ENCODE measurements around the gene TBC1D22A. TPM values are rescaled to one million over a fixed set of nuclear protein-coding genes. Genes with fewer than 3 reads are reported as not detected.

Gene TBC1D22A
- total and polyA plus RNA-seq, 2 experiments from 2014 or later, result 15.3 to 19.8 TPM

GRCh38 chr22:47054231-47055072 is 292.0 kb downstream of the TBC1D22A start:
- no peaks in the 10 kb centered on the region for H4K20me1 ChIP-seq (ENCODE audit: insufficient read depth, poor library complexity, severe bottlenecking)
- H3K9me3 ChIP-seq (ENCODE audit: low read depth), result no peaks in the 10 kb centered on the region
- no peak overlapping the region for H2AFZ ChIP-seq
- DNase-seq (ENCODE audit: low spot score), result no peak
- no peaks in the 10 kb centered on the region for H3K27me3 ChIP-seq
- no peaks in the 10 kb centered on the region for H3K4me1 ChIP-seq (ENCODE audit: insufficient read depth)
- H3K27ac ChIP-seq, result no peak overlapping the region
- H3K4me2 ChIP-seq, result no peak overlapping the region
- no peak for TF ChIP-seq EZH2 (IDR thresholded peaks at IDR 0.05; ENCODE audit: borderline replicate concordance)
- no peak for TF ChIP-seq EZH2phosphoT487 (IDR thresholded peaks at IDR 0.05; ENCODE audit: low read depth, severe bottlenecking, unreplicated experiment)
- no peak for TF ChIP-seq CTCF (IDR thresholded peaks at IDR 0.05; ENCODE audit: poor library complexity)
- no peaks in the 10 kb centered on the region for H3K36me3 ChIP-seq (replicated peaks; ENCODE audit: insufficient read depth, low read depth)
- no peak overlapping the region for H3K4me3 ChIP-seq
- WGBS (ENCODE audit: low lambda C conversion rate, missing lambda C conversion rate), result 95% methylated on average over 28 of the region's 28 CpGs
- H3K9me2 ChIP-seq (replicated peaks; ENCODE audit: insufficient read depth), result no peaks in the 10 kb centered on the region
- H3K79me2 ChIP-seq, result no peaks in the 10 kb centered on the region

GRCh38 chr22:47055073-47055355 is 292.6 kb downstream of the TBC1D22A start:
- Histone ChIP-seq H2AFZ (no peak overlapping the region), H3K4me1 (ENCODE audit: insufficient read depth) (no peaks in the 10 kb centered on the region), H3K79me2 (no peaks in the 10 kb centered on the region), H3K9me2 (replicated peaks; ENCODE audit: insufficient read depth) (no peaks in the 10 kb centered on the region), H3K9me3 (ENCODE audit: low read depth) (no peaks in the 10 kb centered on the region), H3K27ac (no peak overlapping the region), H3K4me3 (no peak overlapping the region), H3K27me3 (no peaks in the 10 kb centered on the region), H3K4me2 (no peak overlapping the region), H3K36me3 (replicated peaks; ENCODE audit: insufficient read depth, low read depth) (no peaks in the 10 kb centered on the region), H4K20me1 (ENCODE audit: insufficient read depth, poor library complexity, severe bottlenecking) (no peaks in the 10 kb centered on the region)
- no peak for DNase-seq (ENCODE audit: low spot score)
- WGBS (ENCODE audit: low lambda C conversion rate, missing lambda C conversion rate), result 95% methylated on average over 5 of the region's 5 CpGs
- TF ChIP-seq EZH2 (IDR thresholded peaks at IDR 0.05; ENCODE audit: borderline replicate concordance) (no peak), CTCF (IDR thresholded peaks at IDR 0.05; ENCODE audit: poor library complexity) (no peak), EZH2phosphoT487 (IDR thresholded peaks at IDR 0.05; ENCODE audit: low read depth, severe bottlenecking, unreplicated experiment) (no peak)

DNA sequence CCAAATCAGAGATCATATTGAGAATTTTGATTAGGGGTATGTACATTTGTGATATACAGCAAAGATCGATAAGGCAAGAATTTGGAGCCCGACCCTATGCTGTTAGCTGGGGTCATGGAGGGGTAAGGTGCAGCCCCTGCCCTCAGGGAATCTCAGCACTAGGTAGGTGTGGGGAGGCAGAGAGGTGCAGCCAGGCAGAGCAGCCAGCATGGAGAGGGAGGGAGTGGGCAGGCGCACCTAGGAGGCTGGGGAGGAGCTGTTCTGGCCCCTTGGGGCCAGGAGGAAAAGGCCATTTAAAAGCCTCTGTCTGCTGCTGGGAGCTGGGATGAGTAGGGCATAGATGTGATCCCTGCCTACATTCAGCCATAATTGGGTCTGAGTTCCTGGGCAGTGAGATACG is 293.0 kb downstream of the TBC1D22A start:
- Histone ChIP-seq H3K9me2 (replicated peaks; ENCODE audit: insufficient read depth) (no peaks in the 10 kb centered on the region), H2AFZ (no peak overlapping the region), H3K36me3 (replicated peaks; ENCODE audit: insufficient read depth, low read depth) (no peaks in the 10 kb centered on the region), H3K9me3 (ENCODE audit: low read depth) (no peaks in the 10 kb centered on the region), H3K27me3 (no peaks in the 10 kb centered on the region), H3K79me2 (no peaks in the 10 kb centered on the region), H3K27ac (no peak overlapping the region), H3K4me1 (ENCODE audit: insufficient read depth) (no peaks in the 10 kb centered on the region), H4K20me1 (ENCODE audit: insufficient read depth, poor library complexity, severe bottlenecking) (no peaks in the 10 kb centered on the region), H3K4me2 (no peak overlapping the region), H3K4me3 (no peak overlapping the region)
- 96% methylated on average over 4 of the region's 4 CpGs for WGBS (ENCODE audit: low lambda C conversion rate, missing lambda C conversion rate)
- TF ChIP-seq EZH2 (IDR thresholded peaks at IDR 0.05; ENCODE audit: borderline replicate concordance), result no peak
- no peak for TF ChIP-seq EZH2phosphoT487 (IDR thresholded peaks at IDR 0.05; ENCODE audit: low read depth, severe bottlenecking, unreplicated experiment)
- TF ChIP-seq CTCF (IDR thresholded peaks at IDR 0.05; ENCODE audit: poor library complexity), result no peak
- DNase-seq (ENCODE audit: low spot score), result no peak
